22Rv1 (cell line): ENCODE data around the gene DEGS1.

Experiments
- CTCF ChIP-seq: fragments of 450-650 bp; IDR thresholded peaks from 2 replicates; pipeline ENCODE4 v1.5.1; 2017; ENCODE audit warnings: mild to moderate bottlenecking
- ZFX ChIP-seq: fragments of 450-650 bp; IDR thresholded peaks from 2 replicates; pipeline ENCODE4 v1.6.1; 2017; ENCODE audit warnings: antibody characterized with exemption, borderline replicate concordance

GRCh38 chr1:224172229-224172628, 10.8 kb upstream of the DEGS1 start:
- TF ChIP-seq CTCF (no peak), ZFX (no peak)
